Activated T-helper 17 cell treated with anti-CD3 and anti-CD28 coated beads, Interleukin-2, amount 50 U/mL, for 72 hours (primary cell): ENCODE data around the gene MYOG. TPM values are rescaled to one million over a fixed set of nuclear protein-coding genes. Genes with fewer than 3 reads are reported as not detected.

Source experiments
- ATAC-seq: fragments of 150-1000 bp; cut with Tn5 transposase; replicated peaks from 2 replicates; pipeline ENCODE4 v1.10.0; 2021; ENCODE audit warnings: mild to moderate bottlenecking, moderate library complexity
- H3K27ac Mint-ChIP-seq: one replicate; pipeline ENCODE4 v1.8.0; 2022; ENCODE audit warnings: mixed read lengths
- H3K27me3 Mint-ChIP-seq: one replicate; pipeline ENCODE4 v1.8.0; 2022; ENCODE audit warnings: mixed read lengths
- H3K36me3 Mint-ChIP-seq: one replicate; pipeline ENCODE4 v1.8.0; 2022; ENCODE audit warnings: low read depth, mild to moderate bottlenecking, mixed read lengths
- H3K4me1 Mint-ChIP-seq: one replicate; pipeline ENCODE4 v1.8.0; 2022; ENCODE audit warnings: mixed read lengths
- H3K4me3 Mint-ChIP-seq: one replicate; pipeline ENCODE4 v1.8.0; 2022; ENCODE audit warnings: mild to moderate bottlenecking, mixed read lengths
- H3K9me3 Mint-ChIP-seq: one replicate; pipeline ENCODE4 v1.8.0; 2022; ENCODE audit warnings: mixed read lengths
- total RNA-seq, 2 donors: library from RNA; stranded (reverse); gene quantifications; one replicate each; pipeline ENCODE4 v1.2.3, GENCODE V29; 2022

The MYOG gene
- total RNA-seq, 2 donors from 2014 or later, result not detected

- no peak for ATAC-seq
- Mint-ChIP-seq H3K27me3 (peaks cover 9% of the 10 kb centered on the region), H3K9me3 (no peaks in the 10 kb centered on the region), H3K4me3 (no peak overlapping the region), H3K27ac (no peak overlapping the region), H3K36me3 (peaks cover 28% of the 10 kb centered on the region), H3K4me1 (peaks cover 9% of the 10 kb centered on the region)
These were observed 51.2 kb downstream of the MYOG start for GRCh38 chr1:203034422-203035110.

GRCh38 chr1:203033917-203034316 is 51.9 kb downstream of the MYOG start:
- peaks cover 25% of the 10 kb centered on the region for H3K36me3 Mint-ChIP-seq
- H3K4me1 Mint-ChIP-seq, result peaks cover 4% of the 10 kb centered on the region
- no peak for ATAC-seq
- no peak overlapping the region for H3K27ac Mint-ChIP-seq
- no peaks in the 10 kb centered on the region for H3K9me3 Mint-ChIP-seq
- H3K27me3 Mint-ChIP-seq, result peaks cover 5% of the 10 kb centered on the region
- H3K4me3 Mint-ChIP-seq, result no peak overlapping the region

- Mint-ChIP-seq H3K4me3 (no peak overlapping the region), H3K9me3 (no peaks in the 10 kb centered on the region), H3K27me3 (peaks cover 5% of the 10 kb centered on the region), H3K4me1 (peaks cover 9% of the 10 kb centered on the region), H3K27ac (no peak overlapping the region), H3K36me3 (peaks cover 22% of the 10 kb centered on the region)
- ATAC-seq, result no peak
These were observed 52.5 kb downstream of the MYOG start for GRCh38 chr1:203033287-203033686.

Other genes with a start within 250 kb of the MYOG start
- gene RABIF, start 196.9 kb downstream of the MYOG start, total RNA-seq, result 10 to 100 TPM in 1 of 2 donors, 1 to 10 TPM in 1; 9.2 to 15.6 TPM
- gene KLHL12, start 158.8 kb downstream of the MYOG start, total RNA-seq, result 10 to 100 TPM; 31.6 to 34.1 TPM
- gene ADIPOR1, start 127.7 kb downstream of the MYOG start, total RNA-seq, result 100 to 1,000 TPM in 1 of 2 donors, 10 to 100 TPM in 1; 71.0 to 102 TPM
- 10 to 100 TPM; 19.6 to 19.7 TPM for gene CYB5R1, start 118.8 kb downstream of the MYOG start, total RNA-seq
- gene TMEM183A, start 78.6 kb downstream of the MYOG start, total RNA-seq, result 10 to 100 TPM; 50.1 to 62.6 TPM
- 100 to 1,000 TPM in 1 of 2 donors, 10 to 100 TPM in 1; 38.1 to 244 TPM for gene PPFIA4, start 59.5 kb downstream of the MYOG start, total RNA-seq
- gene ADORA1, start 41.7 kb upstream of the MYOG start, total RNA-seq, result not detected
- not detected for gene MYBPH, start 89.8 kb upstream of the MYOG start, total RNA-seq
- not detected for gene CHI3L1, start 100.7 kb upstream of the MYOG start, total RNA-seq
- 1 to 10 TPM; 2.8 to 6.7 TPM for gene CHIT1, start 143.7 kb upstream of the MYOG start, total RNA-seq
- gene BTG2, start 219.5 kb upstream of the MYOG start, total RNA-seq, result 100 to 1,000 TPM in 1 of 2 donors, 10 to 100 TPM in 1; 91.3 to 340 TPM